Bone marrow (tissue), 2 donors: Measurements from ENCODE around the gene IFNA7.
"Not testable (repeated sequence)": the region's sequence is repeated elsewhere in the genome, so short reads cannot be mapped to it uniquely, and the experiment has no call there.

Experiments used
- DNase-seq, 2 donors: peaks; one replicate each; lab custom pipeline; 2025; lab: John Stamatoyannopoulos, UW

Gene IFNA7

GRCh38 chr9:21202105-21202504 is at the start of gene IFNA7:
IFNA7 (minus strand) TSS chr9:21202205; CDS start chr9:21202165, 40 bp downstream.
- DNase-seq: not testable (repeated sequence)

GRCh38 chr9:21251638-21252037 is 49.6 kb upstream of the IFNA7 start:
- no peak for DNase-seq

- no peak for DNase-seq
Measured at GRCh38 chr9:21251190-21251589, 49.2 kb upstream of the IFNA7 start.

- DNase-seq: no peak
Measured at GRCh38 chr9:21244836-21245235, 42.8 kb upstream of the IFNA7 start.

GRCh38 chr9:21239911-21240310 is 37.9 kb upstream of the IFNA7 start, which contains the start of gene IFNA14:
IFNA14 (minus strand) TSS chr9:21240005; CDS start chr9:21239935, 70 bp downstream.
- DNase-seq: no peak

- not testable (repeated sequence) for DNase-seq
Measured at GRCh38 chr9:21236360-21236714, 34.3 kb upstream of the IFNA7 start.

GRCh38 chr9:21235468-21236359 is 33.7 kb upstream of the IFNA7 start:
- peak in 1 of 2 donors; percentile 70 for DNase-seq

GRCh38 chr9:21234153-21234687 is 32.2 kb upstream of the IFNA7 start:
- DNase-seq: no peak

- no peak for DNase-seq
Measured at GRCh38 chr9:21233258-21233657, 31.3 kb upstream of the IFNA7 start.

GRCh38 chr9:21228122-21228521 is 26.1 kb upstream of the IFNA7 start, which contains the start of gene IFNA17:
IFNA17 (minus strand) TSS chr9:21228222; CDS start chr9:21228173, 49 bp downstream.
- DNase-seq: no peak

GRCh38 chr9:21217211-21217610 is 15.2 kb upstream of the IFNA7 start, which contains the start of gene IFNA16:
IFNA16 (minus strand) TSS chr9:21217311; CDS start chr9:21217305, 6 bp downstream.
- DNase-seq: not testable (repeated sequence)

- DNase-seq: not testable (repeated sequence)
Measured at GRCh38 chr9:21213411-21214326, 11.7 kb upstream of the IFNA7 start.

GRCh38 chr9:21212160-21212559 is 10.2 kb upstream of the IFNA7 start:
- not testable (repeated sequence) for DNase-seq

- not testable (repeated sequence) for DNase-seq
Measured at GRCh38 chr9:21210782-21211181, 8.8 kb upstream of the IFNA7 start.

GRCh38 chr9:21210311-21210710 is 8.3 kb upstream of the IFNA7 start:
- DNase-seq: no peak

GRCh38 chr9:21207043-21207442 is 5.0 kb upstream of the IFNA7 start, which contains the start of gene IFNA10:
IFNA10 (minus strand) TSS chr9:21207143; CDS start chr9:21207097, 46 bp downstream.
- not testable (repeated sequence) for DNase-seq

GRCh38 chr9:21205204-21205603 is 3.2 kb upstream of the IFNA7 start:
- DNase-seq: no peak

- peak in 1 of 2 donors; percentile 54 for DNase-seq
Measured at GRCh38 chr9:21194867-21195776, 6.9 kb downstream of the IFNA7 start.

GRCh38 chr9:21187487-21187886 is 14.5 kb downstream of the IFNA7 start, which contains the start of gene IFNA4:
IFNA4 (minus strand) TSS chr9:21187587; CDS start chr9:21187531, 56 bp downstream.
- DNase-seq: not testable (repeated sequence)
